NCI-H1092 treated with DMSO at 0.1 percent for 48 hours (cell line): ENCODE measurements around the gene TOMM20L.
"Not testable (repeated sequence)": the region's sequence is repeated elsewhere in the genome, so short reads cannot be mapped to it uniquely, and the experiment has no call there.

Experiments
- DNase-seq: peaks from one replicate; lab custom pipeline; 2025; lab: John Stamatoyannopoulos, UW

The TOMM20L gene

GRCh38 chr14:58395812-58396788 lies at the start of gene TOMM20L:
TOMM20L (plus strand) TSS chr14:58395930; CDS start chr14:58395958, 28 bp downstream.
- peak; percentile 50 for DNase-seq

DNA sequence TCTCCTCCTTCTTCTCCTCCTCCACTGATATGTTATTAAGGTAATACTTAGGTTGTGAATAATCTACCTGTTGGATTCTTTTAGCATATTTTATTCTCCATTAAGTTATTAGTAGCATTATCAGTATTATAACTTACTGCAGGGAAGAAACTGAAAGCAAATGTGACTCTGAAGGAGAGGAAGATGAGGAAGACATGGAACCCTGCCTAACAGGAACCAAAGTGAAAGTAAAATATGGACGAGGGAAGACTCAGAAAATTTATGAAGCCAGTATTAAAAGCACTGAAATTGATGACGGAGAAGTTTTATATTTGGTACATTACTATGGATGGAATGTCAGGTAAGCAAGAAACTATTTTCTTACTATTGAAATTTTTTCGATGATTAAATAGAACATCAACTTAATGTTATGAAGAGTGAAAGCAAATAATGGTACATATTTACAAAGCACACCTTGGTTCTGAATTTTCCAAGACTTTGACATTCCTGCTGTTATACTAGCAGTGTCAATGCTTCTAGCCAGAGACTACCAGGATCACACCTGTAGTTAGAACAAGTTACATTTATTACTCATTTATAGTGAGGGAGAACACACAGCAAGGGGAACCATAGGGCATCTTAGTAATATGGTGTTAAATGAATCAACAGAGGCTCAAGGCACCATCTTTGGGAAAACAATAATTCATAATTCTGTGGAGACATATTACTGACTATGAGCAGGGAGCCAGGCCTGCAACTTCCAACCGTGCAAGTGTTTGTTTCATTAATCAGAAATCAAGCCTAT lies 42.0 kb upstream of the TOMM20L start:
- no peak for DNase-seq

DNA sequence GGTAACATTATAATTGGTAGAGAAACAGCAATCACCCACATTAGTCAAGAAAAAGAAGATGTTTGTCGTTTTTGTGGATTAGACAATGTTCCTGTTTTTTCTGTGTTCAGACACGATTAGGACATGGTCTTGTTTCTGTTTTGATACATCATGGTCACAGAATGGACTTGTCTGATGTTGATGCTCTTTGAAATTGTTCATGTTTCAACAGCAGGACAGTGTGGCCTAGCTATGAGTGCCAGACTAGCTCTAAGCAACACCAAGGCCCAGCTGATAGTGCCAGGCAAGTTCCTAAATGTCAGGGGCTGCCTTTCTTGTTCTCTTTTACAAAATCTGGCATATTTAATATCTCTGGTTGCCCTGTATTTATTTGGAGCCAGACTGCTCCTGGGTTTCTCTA lies 40.9 kb upstream of the TOMM20L start:
- DNase-seq, result no peak

DNA sequence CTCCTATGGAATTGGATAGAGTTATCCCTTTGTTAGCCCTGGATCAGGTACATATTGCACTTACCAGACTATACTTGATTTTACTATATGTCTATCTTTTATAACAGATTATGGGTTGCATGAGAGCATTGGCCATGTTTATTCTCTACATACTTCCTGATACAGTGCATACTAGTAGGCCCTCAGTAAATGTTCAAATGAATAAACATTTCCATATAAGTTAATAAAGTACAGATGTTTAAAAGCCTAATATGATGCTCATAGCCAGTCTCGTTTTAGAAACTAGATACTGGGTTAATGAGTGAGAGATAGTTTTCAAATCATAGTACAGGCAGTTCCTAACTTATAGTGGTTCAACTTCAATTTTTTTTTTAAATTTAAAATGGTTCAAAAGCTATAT lies 39.5 kb upstream of the TOMM20L start:
- no peak for DNase-seq

- not testable (repeated sequence) for DNase-seq
These were observed 33.5 kb upstream of the TOMM20L start for GRCh38 chr14:58362272-58362671.

- DNase-seq, result peak; percentile 49
These were observed 32.8 kb upstream of the TOMM20L start for GRCh38 chr14:58362798-58363412.

DNA sequence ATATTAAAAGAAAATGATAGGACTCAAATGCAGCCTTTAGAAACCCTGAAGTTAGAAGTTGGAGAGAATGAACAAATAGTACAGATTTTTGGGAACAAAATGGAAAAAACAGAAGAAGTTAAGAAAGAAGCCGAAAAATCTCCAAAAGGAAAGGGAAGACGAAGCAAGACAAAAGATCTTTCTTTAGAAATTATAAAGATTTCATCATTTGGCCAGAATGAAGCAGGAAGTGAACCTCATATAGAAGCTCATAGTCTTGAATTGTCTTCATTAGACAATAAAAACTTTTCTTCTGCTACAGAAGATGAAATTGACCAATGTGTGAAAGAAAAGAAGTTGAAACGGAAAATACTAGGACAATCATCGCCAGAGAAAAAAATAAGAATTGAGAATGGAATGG lies 31.4 kb upstream of the TOMM20L start:
- DNase-seq, result no peak

- DNase-seq, result no peak
These were observed 28.4 kb upstream of the TOMM20L start for GRCh38 chr14:58367296-58367695.

DNA sequence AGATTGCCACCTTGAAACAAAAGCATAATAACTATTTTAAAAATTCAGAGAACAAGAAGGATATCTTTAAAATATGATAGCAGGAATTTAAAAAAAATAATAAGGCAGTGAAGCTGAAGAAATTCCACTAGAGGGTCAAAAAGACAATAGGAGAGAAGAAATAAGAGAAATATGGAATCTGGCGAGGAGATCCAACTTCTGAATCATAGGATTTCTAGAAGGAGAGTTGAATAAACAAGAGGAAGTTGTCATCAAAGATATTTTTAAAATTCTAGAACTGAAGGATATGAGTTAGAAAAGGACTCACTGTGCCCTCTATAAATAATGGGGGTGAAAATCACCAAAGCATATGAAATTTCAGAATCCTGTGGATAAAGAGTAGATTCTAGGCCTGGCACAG lies 26.8 kb upstream of the TOMM20L start:
- DNase-seq, result no peak

- DNase-seq, result no peak
These were observed 18.9 kb upstream of the TOMM20L start for GRCh38 chr14:58376791-58377190.

- DNase-seq, result no peak
These were observed 4.9 kb upstream of the TOMM20L start for GRCh38 chr14:58390830-58391229.

- DNase-seq, result no peak
These were observed 243 bp upstream of the TOMM20L start for GRCh38 chr14:58395562-58395811.

DNA sequence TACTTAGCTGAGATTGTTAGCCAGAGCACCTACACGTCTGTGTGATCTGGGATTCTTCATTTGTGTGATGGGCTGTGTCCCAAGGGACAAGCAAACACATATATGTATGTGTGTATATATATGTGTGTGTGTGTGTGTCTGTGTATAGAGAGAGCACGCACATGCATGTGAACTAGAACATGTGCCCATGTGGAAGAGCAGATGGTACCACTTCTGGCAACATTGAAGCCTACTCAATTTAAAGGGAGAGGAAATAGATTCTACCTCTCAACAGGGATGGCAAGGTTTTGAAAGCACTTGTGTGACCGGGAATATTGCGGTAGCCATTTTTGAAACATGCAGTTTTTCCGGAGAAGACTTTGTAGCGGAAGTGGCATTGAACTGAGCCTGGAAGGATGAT lies 1.4 kb downstream of the TOMM20L start:
- DNase-seq, result no peak

- no peak for DNase-seq
These were observed 2.8 kb downstream of the TOMM20L start for GRCh38 chr14:58398495-58398894.

DNA sequence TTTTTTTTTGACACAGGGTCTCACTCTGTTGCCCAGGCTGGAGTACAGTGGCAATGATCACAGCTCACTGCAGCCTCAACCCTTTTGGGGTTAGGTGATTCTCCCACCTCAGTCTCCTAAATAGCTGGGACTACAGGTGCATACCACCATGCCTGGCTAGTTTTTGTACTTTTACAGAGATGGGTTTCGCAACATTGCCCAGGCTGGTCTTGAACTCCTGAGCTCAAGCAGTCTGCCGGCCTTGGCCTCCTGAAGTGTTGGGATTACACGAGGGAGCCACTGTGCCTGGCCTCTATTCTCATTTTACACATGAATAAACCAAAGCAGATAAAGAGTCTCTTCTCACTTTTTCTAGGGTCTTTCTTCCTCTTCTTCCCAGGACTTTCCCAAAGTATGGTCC lies 3.2 kb downstream of the TOMM20L start:
- no peak for DNase-seq

GRCh38 chr14:58401587-58401986 lies 5.9 kb downstream of the TOMM20L start:
- DNase-seq, result no peak

DNA sequence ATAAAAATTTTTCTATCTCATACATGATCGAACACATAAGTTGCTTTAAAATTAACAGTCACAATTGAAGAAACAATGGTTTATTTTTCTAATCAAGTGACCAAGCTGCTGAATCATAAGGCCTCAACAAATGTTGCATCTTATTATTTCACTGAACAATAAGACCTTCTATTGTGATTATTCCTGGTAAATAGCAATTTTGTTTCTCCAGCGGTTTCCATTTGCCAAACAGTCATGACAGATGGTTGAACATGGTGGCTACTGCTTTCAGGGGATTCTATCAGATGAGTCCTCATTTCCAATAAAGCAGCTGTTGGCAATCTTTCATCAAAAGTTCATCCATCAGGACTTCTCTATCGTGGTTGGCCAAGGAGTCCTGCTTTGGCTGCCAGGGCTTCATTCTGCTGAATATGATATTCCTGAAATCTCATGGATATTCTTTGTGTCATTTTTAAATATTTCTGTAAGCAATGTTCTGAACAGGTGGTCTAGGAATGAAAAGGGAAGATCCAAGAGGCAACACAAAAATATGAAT lies 13.0 kb downstream of the TOMM20L start:
- DNase-seq, result no peak

DNA sequence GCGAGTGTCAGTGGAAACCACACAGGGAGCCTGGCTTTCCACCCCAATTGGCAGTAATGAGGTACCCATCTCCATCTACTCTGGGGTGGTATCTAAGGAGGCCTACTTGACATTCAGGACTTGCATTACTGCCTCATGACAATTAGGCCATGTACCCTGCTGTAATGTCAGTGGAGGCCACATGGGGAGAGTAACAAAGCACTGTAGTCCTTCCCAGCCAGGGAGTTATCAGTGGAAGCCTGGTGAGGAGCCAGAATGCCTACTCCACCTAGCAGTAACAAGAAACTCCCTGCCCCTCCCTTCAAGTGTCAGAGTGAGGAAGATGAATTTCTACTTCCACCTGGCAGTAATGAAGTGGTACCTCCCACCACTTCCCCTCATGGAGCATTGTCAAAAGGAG lies 19.1 kb downstream of the TOMM20L start:
- no peak for DNase-seq

- DNase-seq, result no peak
These were observed 20.2 kb downstream of the TOMM20L start for GRCh38 chr14:58415636-58416547.

DNA sequence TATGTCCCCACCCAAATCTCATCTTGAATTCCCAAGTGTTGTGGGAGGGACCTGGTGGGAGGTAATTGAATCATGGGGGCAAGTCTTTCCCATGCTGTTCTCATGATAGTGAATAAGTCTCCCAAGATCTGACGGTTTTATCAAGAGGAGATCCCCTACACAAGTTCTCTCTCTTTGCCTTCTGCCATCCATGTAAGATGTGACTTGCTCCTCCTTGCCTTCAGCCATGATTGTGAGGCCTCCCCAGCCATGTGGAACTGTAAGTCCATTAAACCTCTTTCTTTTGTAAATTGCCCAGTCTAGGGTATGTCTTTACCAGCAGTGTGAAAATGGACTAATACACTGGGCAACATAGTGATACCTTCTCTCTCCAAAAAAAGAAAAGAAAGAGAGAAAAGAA lies 21.2 kb downstream of the TOMM20L start:
- DNase-seq, result not testable (repeated sequence)

- peak; percentile 91 for DNase-seq
These were observed 31.0 kb downstream of the TOMM20L start for GRCh38 chr14:58426670-58427280.
